Esophagus (tissue), 2 donors: ENCODE results near the gene CCDC116. TPM values are rescaled to one million over a fixed set of nuclear protein-coding genes. Genes with fewer than 3 reads are reported as not detected.
"Not testable (repeated sequence)": the region's sequence is repeated elsewhere in the genome, so short reads cannot be mapped to it uniquely, and the experiment has no call there.

ENCODE experiments used
- H3K27ac ChIP-seq, 2 donors: one replicate each; pipeline ENCODE4 v1.5.1; 2013; ENCODE audit warnings: low read depth in 2 of 2, mild to moderate bottlenecking in 2 of 2, inconsistent platforms in 1 of 2, low read length in 1 of 2, moderate library complexity in 1 of 2
- H3K27me3 ChIP-seq, 2 donors: one replicate each; pipeline ENCODE4 v1.6.1; 2013; ENCODE audit warnings: low read length in 2 of 2, control low read depth in 1 of 2, mild to moderate bottlenecking in 1 of 2; ENCODE audit not compliant: insufficient read depth in 2 of 2, control insufficient read depth in 1 of 2
- H3K36me3 ChIP-seq, 2 donors: one replicate each; pipeline ENCODE4 v1.6.1; 2013; ENCODE audit warnings: low read length in 1 of 2; ENCODE audit not compliant: control insufficient read depth in 2 of 2, insufficient read depth in 2 of 2
- H3K4me1 ChIP-seq, 2 donors: one replicate each; pipeline ENCODE4 v1.6.1; 2013; ENCODE audit warnings: low read length in 1 of 2; ENCODE audit not compliant: control insufficient read depth in 2 of 2, insufficient read depth in 2 of 2
- H3K4me3 ChIP-seq, 2 donors: one replicate each; pipeline ENCODE4 v1.5.1; 2013; ENCODE audit warnings: low read length in 2 of 2, mild to moderate bottlenecking in 2 of 2, low read depth in 1 of 2, moderate library complexity in 1 of 2
- H3K9me3 ChIP-seq, 2 donors: one replicate each; pipeline ENCODE4 v1.6.1; 2013; ENCODE audit warnings: mild to moderate bottlenecking in 2 of 2, low read depth in 1 of 2, low read length in 1 of 2, moderate library complexity in 1 of 2; ENCODE audit not compliant: control insufficient read depth in 2 of 2, insufficient read depth in 1 of 2
- WGBS, 2 donors: extraction: QIAGEN DNeasy Blood & Tissue Kit; methylation state at CpG; one replicate each; pipeline ENCODE4 v1.1.7; 2013; 5-methylcytosine and 5-hydroxymethylcytosine counted together
- polyA plus RNA-seq, 2 donors: library from polyadenylated mRNA; stranded (reverse); fragments of 200-250 nt; gene quantifications; one replicate each; pipeline ENCODE4 v1.2.3, GENCODE V29; 2013
- donor health status: healthy with polysubstance abuse.
- donor health status: Bipolar disorder and iron deficiency.

Gene CCDC116
- polyA plus RNA-seq, 2 donors = 0.25 to 0.61 TPM

DNA sequence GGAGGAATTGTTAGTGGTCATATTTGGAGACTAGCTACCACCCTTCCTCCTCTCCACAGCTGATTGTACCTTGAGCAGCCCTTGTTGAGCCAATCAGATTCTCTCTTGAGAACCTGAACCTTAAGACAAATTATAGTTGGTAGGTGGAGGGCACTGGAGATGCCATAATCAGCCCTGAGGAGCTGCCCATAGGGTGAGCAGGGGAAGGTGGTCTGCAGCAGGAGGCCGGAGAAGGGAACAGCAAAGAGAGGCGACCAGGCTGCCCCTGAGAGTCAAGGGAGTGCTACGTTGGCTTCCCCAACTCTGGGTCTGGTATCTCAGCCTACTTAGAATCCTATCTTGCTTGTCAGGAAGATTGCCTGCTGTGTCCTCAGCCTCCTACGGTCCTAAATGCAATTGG lies 6.8 kb downstream of the CCDC116 start:
- Histone ChIP-seq H3K4me1 (peaks cover 2 to 6% of the 10 kb centered on the region in 2 donors), H3K36me3 (peaks cover 0 to 4% of the 10 kb centered on the region in 2 donors), H3K27me3 (no peaks in the 10 kb centered on the region), H3K4me3 (no peak overlapping the region), H3K27ac (no peak overlapping the region), H3K9me3 (no peaks in the 10 kb centered on the region)
- WGBS, 2 donors = 77 to 86% methylated on average over 4 of the region's 4 CpGs

DNA sequence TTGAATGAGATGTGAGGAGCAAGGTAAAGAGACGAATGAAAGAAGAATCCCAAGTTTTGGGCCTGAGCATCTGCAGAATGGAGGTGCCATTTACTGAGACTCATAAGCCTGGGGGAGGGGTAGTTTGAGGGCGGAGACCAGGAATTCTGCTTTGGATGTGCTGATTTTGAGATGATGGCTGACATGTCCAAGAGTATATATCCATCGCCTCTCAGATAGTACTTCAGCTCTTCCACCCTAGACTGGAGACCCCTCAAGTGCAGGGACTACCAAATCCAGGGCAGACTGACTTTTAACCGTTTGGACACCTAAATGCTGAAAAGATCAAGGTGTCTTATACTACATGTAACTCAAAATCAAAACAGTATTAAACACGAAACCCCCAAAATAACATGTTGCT lies 8.2 kb downstream of the CCDC116 start:
- WGBS, 2 donors = 82 to 86% methylated on average over 5 of the region's 5 CpGs
- Histone ChIP-seq H3K36me3 (peaks cover 0 to 8% of the 10 kb centered on the region in 2 donors), H3K27ac (no peak overlapping the region), H3K27me3 (no peaks in the 10 kb centered on the region), H3K9me3 (no peaks in the 10 kb centered on the region), H3K4me1 (peaks cover 2 to 6% of the 10 kb centered on the region in 2 donors), H3K4me3 (no peak overlapping the region)

DNA sequence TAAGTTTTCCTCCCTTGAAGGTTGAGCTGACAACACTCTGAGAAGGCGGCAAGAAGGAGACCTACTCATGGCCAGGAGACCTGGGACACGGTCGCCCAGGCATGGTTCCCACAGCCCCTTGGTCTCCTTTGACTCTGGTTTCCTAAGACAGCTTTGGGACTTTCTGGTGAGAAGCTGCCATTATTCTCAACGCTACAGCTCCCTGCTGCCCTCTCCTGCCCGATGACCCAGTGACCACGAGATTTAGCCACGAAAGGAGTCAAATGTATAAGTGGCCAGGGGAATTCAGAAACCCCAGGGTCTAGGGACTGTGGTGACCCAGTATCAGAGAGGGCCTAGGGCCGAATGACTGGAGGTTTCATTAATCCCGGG lies 8.8 kb downstream of the CCDC116 start:
- Histone ChIP-seq H3K27me3 (no peaks in the 10 kb centered on the region), H3K27ac (peak overlapping the region in 1 of 2 donors; percentile 23), H3K4me3 (peak overlapping the region; percentile 36 to 45), H3K36me3 (peaks cover 0 to 13% of the 10 kb centered on the region in 2 donors), H3K9me3 (no peaks in the 10 kb centered on the region), H3K4me1 (peaks cover 2 to 6% of the 10 kb centered on the region in 2 donors)
- WGBS, 2 donors = 8 to 12% methylated on average over 9 of the region's 9 CpGs

DNA sequence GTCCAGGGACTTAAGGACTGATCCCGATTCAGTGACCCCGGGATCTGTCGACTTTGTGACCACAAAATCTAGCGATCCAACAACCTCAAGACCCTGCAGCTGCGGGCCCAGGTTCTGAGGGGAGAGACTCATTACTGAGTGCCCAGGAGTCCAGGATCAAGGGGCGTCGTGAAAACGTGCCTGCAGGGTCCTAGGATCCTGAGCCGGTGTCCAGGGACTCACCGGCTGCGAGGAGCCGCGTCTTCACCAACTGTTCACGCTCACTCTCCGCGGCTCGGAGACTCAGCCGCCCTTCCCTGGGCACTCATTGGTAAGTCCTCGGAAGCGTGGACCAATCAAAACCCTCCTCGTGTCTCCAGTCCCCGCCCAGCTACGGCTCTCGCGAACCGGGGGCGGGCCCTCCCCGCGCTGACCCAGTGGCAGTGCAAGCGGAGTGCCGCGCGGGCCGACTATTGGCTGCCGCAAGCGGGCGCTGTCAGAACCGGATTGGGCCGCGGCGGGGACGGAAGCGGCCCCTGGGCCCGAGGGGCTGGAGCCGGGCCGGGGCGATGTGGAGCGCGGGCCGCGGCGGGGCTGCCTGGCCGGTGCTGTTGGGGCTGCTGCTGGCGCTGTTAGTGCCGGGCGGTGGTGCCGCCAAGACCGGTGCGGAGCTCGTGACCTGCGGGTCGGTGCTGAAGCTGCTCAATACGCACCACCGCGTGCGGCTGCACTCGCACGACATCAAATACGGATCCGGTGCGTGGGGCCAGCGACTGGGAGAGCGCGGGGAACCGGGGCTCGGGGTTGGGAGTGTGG lies 9.4 kb downstream of the CCDC116 start, which contains the start of gene SDF2L1:
TSS of gene SDF2L1 (plus strand) at position 514 of the 795 bp plus-strand sequence. CDS start at position 549, 35 bp downstream.
- peak within 1 kb of the TSS; percentile 62 to 87 for H3K4me3 ChIP-seq
- 0 to 1% methylated on average over 76 of the region's 76 CpGs for WGBS, 2 donors
- H3K27ac ChIP-seq = peak within 1 kb of the TSS; percentile 61 to 62

DNA sequence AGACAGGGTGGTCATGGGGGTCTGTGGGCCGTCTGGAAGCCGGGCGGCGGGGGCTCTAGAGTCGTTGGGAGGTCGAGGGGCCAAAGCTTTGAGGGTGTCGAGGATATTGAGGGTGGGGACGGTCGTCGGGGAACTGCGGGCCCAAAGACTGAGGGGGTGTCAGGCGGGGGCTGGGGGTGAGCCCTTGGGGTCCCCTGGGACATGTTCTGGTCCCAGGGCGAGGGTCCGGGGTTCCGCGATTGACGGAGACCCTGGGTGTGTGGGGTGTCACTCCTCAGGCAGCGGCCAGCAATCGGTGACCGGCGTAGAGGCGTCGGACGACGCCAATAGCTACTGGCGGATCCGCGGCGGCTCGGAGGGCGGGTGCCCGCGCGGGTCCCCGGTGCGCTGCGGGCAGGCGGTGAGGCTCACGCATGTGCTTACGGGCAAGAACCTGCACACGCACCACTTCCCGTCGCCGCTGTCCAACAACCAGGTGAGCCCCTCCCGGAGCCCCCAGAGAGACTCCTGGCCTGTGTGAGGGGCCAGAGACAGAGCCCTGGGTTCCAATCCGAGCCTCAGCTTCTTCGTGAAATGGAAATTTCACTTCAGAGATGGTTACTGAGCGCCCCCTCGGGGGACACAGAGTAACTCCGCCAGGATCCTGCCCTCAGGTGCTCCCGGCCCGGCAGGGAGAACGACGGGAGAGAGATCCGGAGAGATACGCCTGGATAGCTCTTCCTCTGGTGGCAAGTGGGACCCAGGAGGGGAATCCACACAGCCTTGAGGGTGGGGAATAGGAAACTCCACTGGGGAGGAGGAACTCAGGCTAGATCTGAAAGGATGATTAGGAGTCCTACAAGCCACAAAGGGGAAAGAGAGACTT lies 10.3 kb downstream of the CCDC116 start:
- Histone ChIP-seq H3K27me3 (no peaks in the 10 kb centered on the region), H3K36me3 (peaks cover 0 to 14% of the 10 kb centered on the region in 2 donors), H3K27ac (peak overlapping the region; percentile 61 to 62), H3K4me3 (peak overlapping the region; percentile 62 to 87), H3K9me3 (no peaks in the 10 kb centered on the region), H3K4me1 (peaks cover 2 to 6% of the 10 kb centered on the region in 2 donors)
- 2% methylated on average over 38 to 56 of the region's 56 CpGs for WGBS, 2 donors

More for the DNA sequence above, 9.4 kb downstream of the CCDC116 start, which contains the start of gene SDF2L1:
- Histone ChIP-seq H3K4me1 (peaks cover 2 to 6% of the 10 kb centered on the region in 2 donors), H3K9me3 (no peaks in the 10 kb centered on the region), H3K27me3 (no peaks in the 10 kb centered on the region), H3K36me3 (peaks cover 0 to 14% of the 10 kb centered on the region in 2 donors)

DNA sequence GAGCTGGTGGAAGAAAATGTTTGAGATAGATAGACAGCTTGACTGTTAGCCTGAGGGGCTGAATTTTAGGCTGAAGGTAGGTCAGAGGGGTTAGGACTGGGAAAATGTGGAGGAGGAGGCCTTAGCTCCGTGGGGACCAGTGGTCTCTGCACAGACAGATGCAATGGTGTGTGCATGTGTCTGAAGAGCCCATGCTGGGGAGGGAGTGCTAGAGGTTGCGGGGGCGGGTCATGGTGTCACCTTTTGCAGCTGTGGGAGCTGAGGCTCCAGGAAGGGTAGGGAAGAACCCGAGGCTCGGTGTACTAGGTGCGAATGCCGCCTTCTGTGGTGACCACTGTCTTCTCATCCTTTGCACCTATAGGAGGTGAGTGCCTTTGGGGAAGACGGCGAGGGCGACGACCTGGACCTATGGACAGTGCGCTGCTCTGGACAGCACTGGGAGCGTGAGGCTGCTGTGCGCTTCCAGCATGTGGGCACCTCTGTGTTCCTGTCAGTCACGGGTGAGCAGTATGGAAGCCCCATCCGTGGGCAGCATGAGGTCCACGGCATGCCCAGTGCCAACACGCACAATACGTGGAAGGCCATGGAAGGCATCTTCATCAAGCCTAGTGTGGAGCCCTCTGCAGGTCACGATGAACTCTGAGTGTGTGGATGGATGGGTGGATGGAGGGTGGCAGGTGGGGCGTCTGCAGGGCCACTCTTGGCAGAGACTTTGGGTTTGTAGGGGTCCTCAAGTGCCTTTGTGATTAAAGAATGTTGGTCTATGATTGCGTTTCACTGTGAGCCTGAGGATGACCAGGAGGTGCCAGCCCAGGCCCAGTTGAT lies 11.2 kb downstream of the CCDC116 start:
- H3K4me3 ChIP-seq = no peak overlapping the region
- no peak overlapping the region for H3K27ac ChIP-seq
- no peaks in the 10 kb centered on the region for H3K9me3 ChIP-seq
- H3K36me3 ChIP-seq = peaks cover 0 to 14% of the 10 kb centered on the region in 2 donors
- H3K4me1 ChIP-seq = peaks cover 2 to 6% of the 10 kb centered on the region in 2 donors
- no peaks in the 10 kb centered on the region for H3K27me3 ChIP-seq
- WGBS, 2 donors = 90% methylated on average over 22 of the region's 22 CpGs

DNA sequence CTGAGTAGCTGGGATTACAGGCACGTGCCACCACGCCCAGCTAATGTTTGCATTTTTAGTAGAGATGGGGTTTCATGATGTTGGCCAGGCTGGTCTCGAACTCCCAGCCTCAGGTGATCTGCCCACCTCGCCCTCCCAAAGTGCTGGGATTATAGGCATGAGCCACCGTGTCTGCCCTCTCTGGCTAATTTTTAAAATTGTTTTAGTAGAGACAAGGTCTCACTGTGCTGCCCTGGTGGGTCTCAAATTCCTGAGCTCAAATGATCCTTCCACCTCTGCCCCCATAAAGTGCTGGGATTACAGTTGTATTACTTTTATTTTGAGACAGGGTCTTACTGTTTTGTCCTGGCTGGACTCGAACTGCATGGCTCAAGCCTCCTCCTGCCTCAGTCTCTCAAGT lies 13.0 kb downstream of the CCDC116 start:
- not testable (repeated sequence) for H3K4me1 ChIP-seq, H3K27me3 ChIP-seq, H3K4me3 ChIP-seq, H3K27ac ChIP-seq, H3K9me3 ChIP-seq
- 85 to 87% methylated on average over 6 of the region's 6 CpGs for WGBS, 2 donors
- peaks cover 0 to 14% of the 10 kb centered on the region in 2 donors for H3K36me3 ChIP-seq

DNA sequence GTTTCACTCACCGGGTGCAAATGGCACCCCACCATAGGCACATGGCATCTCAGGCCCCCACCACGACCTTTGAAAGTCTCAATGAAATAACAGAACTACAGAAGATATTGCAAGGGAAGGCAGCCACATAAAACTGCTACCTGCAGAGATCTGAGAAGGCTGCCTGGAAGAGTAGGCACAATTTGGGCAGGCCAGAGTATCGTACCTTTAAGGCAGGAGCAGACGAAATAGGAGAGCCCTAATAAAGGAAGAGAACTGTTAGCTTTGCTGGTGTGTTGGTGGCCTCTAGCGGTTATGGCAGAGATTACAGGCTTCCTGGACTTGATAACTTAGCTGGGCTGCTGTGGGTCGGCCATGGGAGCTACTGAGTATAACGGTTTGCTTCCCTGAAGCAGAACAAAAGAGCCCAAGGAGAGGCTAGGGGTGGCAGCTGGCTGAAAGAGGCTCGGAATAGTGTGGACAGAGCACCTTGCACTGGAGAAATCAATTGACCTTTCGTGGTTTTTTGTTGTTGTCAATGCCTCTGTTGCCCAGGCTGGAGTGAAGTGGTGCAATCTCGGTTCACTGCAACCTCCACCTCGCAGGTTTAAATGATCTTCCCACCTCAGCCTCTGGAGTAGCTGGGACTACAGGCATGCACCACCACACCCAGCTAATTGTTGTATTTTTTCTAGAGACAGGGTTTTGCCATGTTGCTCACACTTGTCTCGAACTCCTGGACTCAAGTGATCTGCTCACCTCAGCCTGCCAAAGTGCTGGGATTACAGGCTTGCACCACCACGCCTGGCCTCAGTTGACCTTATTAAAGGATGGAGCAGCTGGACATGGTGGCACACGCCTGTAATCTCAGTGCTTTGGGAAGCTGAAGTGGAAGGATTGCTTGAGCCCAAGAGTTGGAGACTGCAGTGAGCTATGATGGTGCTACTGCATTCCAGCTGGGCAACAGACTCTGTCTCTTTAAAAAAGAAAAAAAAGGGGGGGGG lies 14.3 kb downstream of the CCDC116 start:
- WGBS, 2 donors = 46 to 50% methylated on average over 14 of the region's 14 CpGs
- Histone ChIP-seq H3K36me3 (peaks cover 0 to 14% of the 10 kb centered on the region in 2 donors), H3K27ac (no peak overlapping the region), H3K4me1 (peaks cover 3 to 14% of the 10 kb centered on the region in 2 donors), H3K9me3 (no peaks in the 10 kb centered on the region), H3K27me3 (no peaks in the 10 kb centered on the region), H3K4me3 (no peak overlapping the region)
